DOHH2 (cell line): Measurements from ENCODE around the gene RBM12.

Experiments
- H3F3A ChIP-seq: fragments of 200-600 bp; sonication (generic), shearing (Covaris generic); 2 replicates; pipeline ENCODE4 v1.6.0; 2016; ENCODE audit warnings: antibody characterized with exemption, mild to moderate bottlenecking; ENCODE audit not compliant: control insufficient read depth, insufficient read depth
- H3K27ac ChIP-seq: fragments of 200-600 bp; sonication (generic); 2 replicates; pipeline ENCODE4 v1.5.1; 2014; ENCODE audit warnings: low read depth, mild to moderate bottlenecking, low read length, moderate library complexity
- H3K27me3 ChIP-seq: fragments of 200-600 bp; sonication (generic); 2 replicates; pipeline ENCODE4 v1.6.1; 2014; ENCODE audit warnings: mild to moderate bottlenecking, low read length, mixed read lengths; ENCODE audit not compliant: control insufficient read depth
- H3K36me3 ChIP-seq: fragments of 200-600 bp; sonication (generic); 2 replicates; pipeline ENCODE4 v1.6.1; 2014; ENCODE audit warnings: mild to moderate bottlenecking, low read length, moderate library complexity, mixed read lengths; ENCODE audit not compliant: control insufficient read depth
- H3K4me1 ChIP-seq: fragments of 200-600 bp; sonication (generic); 2 replicates; pipeline ENCODE4 v1.6.1; 2014; ENCODE audit warnings: mild to moderate bottlenecking, low read length, mixed read lengths; ENCODE audit not compliant: control insufficient read depth
- H3K4me2 ChIP-seq: fragments of 200-600 bp; sonication (generic); 2 replicates; pipeline ENCODE4 v1.6.0; 2014; ENCODE audit warnings: mild to moderate bottlenecking, low read length, moderate library complexity
- H3K4me3 ChIP-seq: fragments of 200-600 bp; sonication (generic); 2 replicates; pipeline ENCODE4 v1.5.1; 2014; ENCODE audit warnings: mild to moderate bottlenecking, low read length, mixed read lengths
- H3K79me2 ChIP-seq: fragments of 200-600 bp; sonication (generic); 2 replicates; pipeline ENCODE4 v1.6.1; 2014; ENCODE audit warnings: mild to moderate bottlenecking, low read length, mixed read lengths; ENCODE audit not compliant: control insufficient read depth
- H3K9me2 ChIP-seq: fragments of 200-600 bp; sonication (generic); replicated peaks from 2 replicates; pipeline ENCODE4 v1.6.1; 2014; ENCODE audit warnings: mild to moderate bottlenecking, low read length, mixed read lengths; ENCODE audit not compliant: control insufficient read depth
- H3K9me3 ChIP-seq: fragments of 200-600 bp; sonication (generic); 2 replicates; pipeline ENCODE4 v1.6.1; 2014; ENCODE audit warnings: antibody characterized with exemption, low read length, mixed read lengths; ENCODE audit not compliant: control insufficient read depth, insufficient read depth
- H4K20me1 ChIP-seq: fragments of 200-600 bp; sonication (generic); 2 replicates; pipeline ENCODE4 v1.6.0; 2014; ENCODE audit warnings: low read depth, mild to moderate bottlenecking, antibody characterized with exemption, low read length, moderate library complexity; ENCODE audit not compliant: control insufficient read depth, insufficient read depth
- CTCF ChIP-seq: fragments of 200-600 bp; sonication (generic); IDR thresholded peaks from one replicate; pipeline ENCODE4 v1.5.1; 2014; ENCODE audit warnings: antibody characterized with exemption, mild to moderate bottlenecking, low read depth, low read length; ENCODE audit not compliant: poor library complexity, severe bottlenecking
- EZH2phosphoT487 ChIP-seq: fragments of 200-600 bp; sonication (generic); IDR thresholded peaks from 2 replicates; pipeline ENCODE4 v1.6.1; 2017; ENCODE audit warnings: borderline replicate concordance, mild to moderate bottlenecking, antibody characterized with exemption, low read length, moderate library complexity, mixed read lengths

The RBM12 gene

GRCh38 chr20:35602851-35603495, 61.7 kb downstream of the RBM12 start:
- Histone ChIP-seq H3K4me3 (no peak overlapping the region), H3K27ac (no peak overlapping the region), H4K20me1 (no peaks in the 10 kb centered on the region), H3K9me3 (no peaks in the 10 kb centered on the region), H3K4me1 (peaks cover 15% of the 10 kb centered on the region), H3K4me2 (no peak overlapping the region), H3K79me2 (no peaks in the 10 kb centered on the region), H3K36me3 (no peaks in the 10 kb centered on the region), H3K27me3 (peaks cover 31% of the 10 kb centered on the region), H3F3A (no peaks in the 10 kb centered on the region), H3K9me2 (no peaks in the 10 kb centered on the region)
- TF ChIP-seq EZH2phosphoT487: no peak
- TF ChIP-seq CTCF: no peak

GRCh38 chr20:35601990-35602389, 62.7 kb downstream of the RBM12 start:
- H3K27ac ChIP-seq: no peak overlapping the region

GRCh38 chr20:35600993-35601973, 63.4 kb downstream of the RBM12 start:
- peaks cover 9% of the 10 kb centered on the region for H3K4me1 ChIP-seq
- peak overlapping the region; percentile 67 for H3K4me2 ChIP-seq
- no peak for TF ChIP-seq EZH2phosphoT487
- peak; percentile 39 for TF ChIP-seq CTCF
- no peak overlapping the region for H3K27ac ChIP-seq
- no peaks in the 10 kb centered on the region for H3K9me3 ChIP-seq
- no peaks in the 10 kb centered on the region for H3K36me3 ChIP-seq
- peaks cover 34% of the 10 kb centered on the region for H3K27me3 ChIP-seq
- H3K79me2 ChIP-seq: no peaks in the 10 kb centered on the region
- H4K20me1 ChIP-seq: no peaks in the 10 kb centered on the region
- no peaks in the 10 kb centered on the region for H3F3A ChIP-seq
- peak overlapping the region; percentile 47 for H3K4me3 ChIP-seq
- H3K9me2 ChIP-seq: no peaks in the 10 kb centered on the region

More at GRCh38 chr20:35601990-35602389, 62.7 kb downstream of the RBM12 start:
- Histone ChIP-seq H3K27me3 (peaks cover 34% of the 10 kb centered on the region), H3K36me3 (no peaks in the 10 kb centered on the region), H3K4me1 (peaks cover 13% of the 10 kb centered on the region), H3K4me2 (peak overlapping the region; percentile 67), H4K20me1 (no peaks in the 10 kb centered on the region), H3F3A (no peaks in the 10 kb centered on the region), H3K9me3 (no peaks in the 10 kb centered on the region), H3K79me2 (no peaks in the 10 kb centered on the region), H3K4me3 (peak overlapping the region; percentile 47), H3K9me2 (no peaks in the 10 kb centered on the region)
- no peak for TF ChIP-seq CTCF
- no peak for TF ChIP-seq EZH2phosphoT487
